ENCODE measurements around the gene DOHH.
A peak's percentile ranks its signal among the peaks of the same experiment; 100 is the strongest.

The DOHH gene

DNA sequence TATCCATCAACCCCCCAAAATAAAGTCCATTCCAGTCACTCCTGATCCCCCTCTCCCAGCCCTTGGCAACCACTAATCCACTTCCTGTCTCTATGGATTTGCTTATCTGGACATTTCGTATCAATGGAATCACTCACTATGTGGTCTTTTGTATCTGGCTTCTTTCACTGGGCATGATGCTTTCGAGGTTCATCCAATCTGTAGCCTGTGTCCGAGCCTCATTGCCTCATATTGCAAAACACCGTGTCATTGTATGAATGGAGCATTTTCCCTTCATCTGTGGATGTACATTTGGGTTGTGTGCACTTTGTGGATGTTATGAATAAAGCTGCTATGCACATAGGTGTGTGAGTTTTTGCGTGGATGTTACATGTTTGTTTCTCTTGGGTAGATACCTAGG lies 4.3 kb upstream of the DOHH start:
- Histone ChIP-seq H3K79me2 (ENCODE audit: insufficient read depth, low read length) (peaks cover 16% of the 10 kb centered on the region), H3K4me2 (ENCODE audit: low read length) (peak overlapping the region; percentile 78), H3F3A (ENCODE audit: insufficient read depth, low read length) (no peaks in the 10 kb centered on the region), H3K9me3 (ENCODE audit: low read length) (no peaks in the 10 kb centered on the region), H3K9me2 (ENCODE audit: low read depth, low read length) (no peaks in the 10 kb centered on the region), H3K27ac (ENCODE audit: low read depth, low read length, poor library complexity, severe bottlenecking) (peak overlapping the region; percentile 82), H2AFZ (ENCODE audit: low read length) (no peak overlapping the region), H3K9ac (ENCODE audit: low read length) (peak overlapping the region; percentile 71; the same call in 1 of the 2 replicates), H4K20me1 (ENCODE audit: insufficient read depth, low read length) (no peaks in the 10 kb centered on the region), H3K27me3 (ENCODE audit: insufficient read depth, low read length) (no peaks in the 10 kb centered on the region), H3K4me1 (ENCODE audit: insufficient read depth, low read length, severe bottlenecking) (peaks cover 24% of the 10 kb centered on the region), H3K36me3 (ENCODE audit: insufficient read depth, low read length) (peaks cover 7% of the 10 kb centered on the region; the same call in 1 of the 2 replicates), H3K4me3 (ENCODE audit: low read depth, low read length, poor library complexity, severe bottlenecking) (peak overlapping the region; percentile 66)
- TF ChIP-seq, protein P1, sequence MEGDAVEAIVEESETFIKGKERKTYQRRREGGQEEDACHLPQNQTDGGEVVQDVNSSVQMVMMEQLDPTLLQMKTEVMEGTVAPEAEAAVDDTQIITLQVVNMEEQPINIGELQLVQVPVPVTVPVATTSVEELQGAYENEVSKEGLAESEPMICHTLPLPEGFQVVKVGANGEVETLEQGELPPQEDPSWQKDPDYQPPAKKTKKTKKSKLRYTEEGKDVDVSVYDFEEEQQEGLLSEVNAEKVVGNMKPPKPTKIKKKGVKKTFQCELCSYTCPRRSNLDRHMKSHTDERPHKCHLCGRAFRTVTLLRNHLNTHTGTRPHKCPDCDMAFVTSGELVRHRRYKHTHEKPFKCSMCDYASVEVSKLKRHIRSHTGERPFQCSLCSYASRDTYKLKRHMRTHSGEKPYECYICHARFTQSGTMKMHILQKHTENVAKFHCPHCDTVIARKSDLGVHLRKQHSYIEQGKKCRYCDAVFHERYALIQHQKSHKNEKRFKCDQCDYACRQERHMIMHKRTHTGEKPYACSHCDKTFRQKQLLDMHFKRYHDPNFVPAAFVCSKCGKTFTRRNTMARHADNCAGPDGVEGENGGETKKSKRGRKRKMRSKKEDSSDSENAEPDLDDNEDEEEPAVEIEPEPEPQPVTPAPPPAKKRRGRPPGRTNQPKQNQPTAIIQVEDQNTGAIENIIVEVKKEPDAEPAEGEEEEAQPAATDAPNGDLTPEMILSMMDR (IDR thresholded peaks at IDR 0.05; ENCODE audit: low read length) = no peak
- TF ChIP-seq EZH2 (IDR thresholded peaks at IDR 0.05; ENCODE audit: borderline replicate concordance, low read length) = no peak

DNA sequence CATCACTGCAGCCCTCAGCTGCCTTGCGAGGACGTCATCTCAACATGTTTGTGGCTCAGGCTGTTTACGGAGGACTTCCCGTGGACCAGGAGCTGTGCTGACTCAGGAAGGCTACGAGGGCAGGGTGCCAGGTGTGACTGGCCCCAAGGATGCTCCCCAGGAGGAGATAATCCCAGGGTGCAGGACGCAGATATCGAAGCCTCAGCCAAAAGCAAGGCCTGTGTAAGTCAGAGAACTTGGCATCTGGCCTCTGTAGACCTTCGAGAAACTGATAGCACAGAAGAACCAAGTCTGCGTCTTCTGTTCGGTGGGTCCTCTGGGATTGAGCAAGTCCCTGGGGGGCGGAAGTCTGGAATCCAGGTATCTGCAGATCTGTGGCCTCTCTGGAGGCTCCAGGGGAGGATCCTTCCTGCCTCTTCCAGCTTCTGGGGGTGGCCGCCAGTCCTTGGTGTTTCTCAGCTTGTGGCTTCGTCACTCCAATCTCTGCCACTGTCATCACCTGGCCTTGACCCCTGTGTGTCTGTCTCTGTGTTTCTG lies 2.6 kb upstream of the DOHH start:
- TF ChIP-seq, protein P1 (IDR thresholded peaks at IDR 0.05; ENCODE audit: low read length) = no peak
- no peak for TF ChIP-seq EZH2 (IDR thresholded peaks at IDR 0.05; ENCODE audit: borderline replicate concordance, low read length)
- no peaks in the 10 kb centered on the region for H3F3A ChIP-seq (ENCODE audit: insufficient read depth, low read length)
- no peak overlapping the region for H3K4me2 ChIP-seq (ENCODE audit: low read length)
- H3K27me3 ChIP-seq (ENCODE audit: insufficient read depth, low read length) = no peaks in the 10 kb centered on the region
- H4K20me1 ChIP-seq (ENCODE audit: insufficient read depth, low read length) = no peaks in the 10 kb centered on the region
- H3K9ac ChIP-seq (ENCODE audit: low read length) = no peak overlapping the region
- H3K27ac ChIP-seq (ENCODE audit: low read depth, low read length, poor library complexity, severe bottlenecking) = no peak overlapping the region
- no peak overlapping the region for H2AFZ ChIP-seq (ENCODE audit: low read length)
- H3K9me3 ChIP-seq (ENCODE audit: low read length) = no peaks in the 10 kb centered on the region
- H3K79me2 ChIP-seq (ENCODE audit: insufficient read depth, low read length) = peaks cover 24% of the 10 kb centered on the region
- 0 out of 2 replicates have a peak, but pooled peaks cover 1% of the 10 kb centered on the region for H3K36me3 ChIP-seq (ENCODE audit: insufficient read depth, low read length)
- H3K4me1 ChIP-seq (ENCODE audit: insufficient read depth, low read length, severe bottlenecking) = peaks cover 31% of the 10 kb centered on the region
- H3K4me3 ChIP-seq (ENCODE audit: low read depth, low read length, poor library complexity, severe bottlenecking) = no peak overlapping the region
- H3K9me2 ChIP-seq (ENCODE audit: low read depth, low read length) = no peaks in the 10 kb centered on the region

DNA sequence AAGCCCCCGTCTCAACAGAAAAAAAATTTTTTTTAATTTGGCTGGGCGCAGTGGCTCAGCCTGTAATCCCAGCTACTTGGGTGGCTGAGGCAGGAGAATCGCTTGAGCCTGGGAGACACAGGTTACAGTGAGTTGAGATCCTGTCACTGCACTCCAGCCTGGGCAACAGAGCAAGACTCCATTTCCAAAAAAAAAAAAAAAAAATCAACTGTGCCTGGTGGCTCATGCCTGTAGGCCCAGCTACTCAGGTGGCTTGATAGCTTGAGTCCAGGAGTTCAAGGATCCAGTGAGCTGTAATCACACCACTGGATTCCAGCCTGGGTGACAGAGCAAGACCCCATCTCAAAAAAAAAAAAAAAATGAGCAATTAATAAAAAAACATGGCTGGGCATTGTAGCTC lies 1.3 kb upstream of the DOHH start:
- Histone ChIP-seq H4K20me1 (ENCODE audit: insufficient read depth, low read length) (no peaks in the 10 kb centered on the region), H3K4me2 (ENCODE audit: low read length) (no peak overlapping the region), H3K4me3 (ENCODE audit: low read depth, low read length, poor library complexity, severe bottlenecking) (no peak overlapping the region), H3F3A (ENCODE audit: insufficient read depth, low read length) (no peaks in the 10 kb centered on the region), H3K9ac (ENCODE audit: low read length) (no peak overlapping the region), H3K79me2 (ENCODE audit: insufficient read depth, low read length) (peaks cover 18% of the 10 kb centered on the region), H3K4me1 (ENCODE audit: insufficient read depth, low read length, severe bottlenecking) (peaks cover 21% of the 10 kb centered on the region), H3K9me2 (ENCODE audit: low read depth, low read length) (no peaks in the 10 kb centered on the region), H2AFZ (ENCODE audit: low read length) (no peak overlapping the region), H3K27ac (ENCODE audit: low read depth, low read length, poor library complexity, severe bottlenecking) (no peak overlapping the region), H3K36me3 (ENCODE audit: insufficient read depth, low read length) (peaks cover 14% of the 10 kb centered on the region; the same call in 1 of the 2 replicates), H3K27me3 (ENCODE audit: insufficient read depth, low read length) (no peaks in the 10 kb centered on the region), H3K9me3 (ENCODE audit: low read length) (no peaks in the 10 kb centered on the region)
- TF ChIP-seq, protein P1 (IDR thresholded peaks at IDR 0.05; ENCODE audit: low read length) = no peak
- TF ChIP-seq EZH2 (IDR thresholded peaks at IDR 0.05; ENCODE audit: borderline replicate concordance, low read length) = no peak
